HCT116 (cell line): ENCODE measurements around the gene NYAP1.

Experiments
- CEBPB ChIP-seq: IDR thresholded peaks from 2 replicates; pipeline ENCODE4 v1.6.1; 2012; ENCODE audit warnings: low read depth
- CTCF ChIP-seq, 3 experiments: fragments of 200-600 bp in 1 of 3; sonication (generic) in 1 of 3; IDR thresholded peaks in 2 of 3; conservative IDR thresholded peaks in 1 of 3; 2 replicates each; pipeline ENCODE4 v1.5.1; 2012 to 2017; ENCODE audit warnings: low read depth in 2 of 3, low read length in 2 of 3, antibody characterized with exemption in 1 of 3, borderline replicate concordance in 1 of 3, control low read depth in 1 of 3, mild to moderate bottlenecking in 1 of 3, mixed read lengths in 1 of 3, mixed run types in 1 of 3, moderate library complexity in 1 of 3; ENCODE audit not compliant: insufficient read depth in 1 of 3
- EZH2 ChIP-seq: fragments of 200-600 bp; sonication (generic); IDR thresholded peaks from 2 replicates; pipeline ENCODE4 v1.6.1; 2017; ENCODE audit warnings: antibody characterized with exemption, mixed run types
- MAX ChIP-seq: IDR thresholded peaks from 2 replicates; pipeline ENCODE4 v1.6.1; 2012
- RAD21 ChIP-seq: IDR thresholded peaks from 2 replicates; pipeline ENCODE4 v1.6.1; 2012; ENCODE audit warnings: low read depth, mild to moderate bottlenecking
- TCF7L2 ChIP-seq: IDR thresholded peaks from 2 replicates; pipeline ENCODE4 v1.7.0; 2011; ENCODE audit warnings: borderline replicate concordance, inconsistent platforms; ENCODE audit not compliant: insufficient read depth, insufficient read length; ENCODE audit errors: extremely low read depth
- ZBTB33 ChIP-seq: IDR thresholded peaks from 2 replicates; pipeline ENCODE4 v1.6.1; 2011; ENCODE audit warnings: mild to moderate bottlenecking, low read length, moderate library complexity; ENCODE audit not compliant: insufficient replicate concordance; ENCODE audit errors: extremely low read depth
- ZNF274 ChIP-seq: fragments of 200-500 bp; sonication (Bioruptor generic); IDR thresholded peaks from 2 replicates; pipeline ENCODE4 v1.6.1; 2014; ENCODE audit warnings: mild to moderate bottlenecking, low read depth, low read length, inconsistent platforms

GRCh38 chr7:100435401-100436304 lies 48.1 kb upstream of the NYAP1 start:
- TF ChIP-seq CTCF (IDR thresholded peaks at IDR 0.05 in 2 of 3, conservative IDR thresholded peaks at IDR 0.05 in 1 of 3; ENCODE audit: borderline replicate concordance in 1 of 3, insufficient read depth in 1 of 3, low read depth in 2 of 3, low read length in 2 of 3) = no peak
- no peak for TF ChIP-seq RAD21
- TF ChIP-seq MAX = no peak
- TF ChIP-seq TCF7L2 = peak; percentile 61
- TF ChIP-seq EZH2 = no peak
- TF ChIP-seq CEBPB = no peak
- no peak for TF ChIP-seq ZNF274
- TF ChIP-seq ZBTB33 = no peak
